Breast epithelium (tissue), 4 donors: ENCODE results near the gene AVPR2. TPM values are rescaled to one million over a fixed set of nuclear protein-coding genes. Genes with fewer than 3 reads are reported as not detected.

Experiments
- DNase-seq, 2 donors: peaks; one replicate each; pipeline ENCODE4 v3.0.0-alpha.2; 2019; ENCODE audit warnings: low spot score in 2 of 2
- H3K27ac ChIP-seq, 2 donors: fragments of 200-600 bp; sonication (generic) in 1 of 2; one replicate each; pipeline ENCODE4 v1.5.1; 2016 to 2019; ENCODE audit warnings: mild to moderate bottlenecking in 1 of 2
- H3K27me3 ChIP-seq, 2 donors: fragments of 200-600 bp; sonication (generic) in 1 of 2; one replicate each; pipeline versions ENCODE4 v1.5.1 to v1.6.0; 2017 to 2019; ENCODE audit warnings: control low read depth in 1 of 2, mild to moderate bottlenecking in 1 of 2
- H3K36me3 ChIP-seq: fragments of 200-600 bp; one replicate; pipeline ENCODE4 v1.5.1; 2019
- H3K4me1 ChIP-seq, 2 donors: fragments of 200-600 bp; sonication (generic); one replicate each; pipeline ENCODE4 v1.5.1; 2016 to 2019; ENCODE audit warnings: control low read depth in 1 of 2
- H3K4me3 ChIP-seq, 3 donors: fragments of 200-600 bp; sonication (generic); 1 replicate in 2 of 3; 2 replicates in 1 of 3; pipeline ENCODE4 v1.5.1; 2016 to 2019; ENCODE audit warnings: mild to moderate bottlenecking in 3 of 3, moderate library complexity in 2 of 3
- H3K9me3 ChIP-seq, 2 donors: fragments of 200-600 bp; sonication (generic) in 1 of 2; one replicate each; pipeline ENCODE4 v1.5.1; 2016 to 2019; ENCODE audit warnings: control low read depth in 1 of 2
- POLR2A ChIP-seq: fragments of 450-650 bp; IDR thresholded peaks from one replicate; pipeline ENCODE4 v1.6.1; 2016; ENCODE audit warnings: antibody characterized with exemption, mild to moderate bottlenecking, moderate library complexity
- POLR2AphosphoS5 ChIP-seq, 3 donors: sonication (generic); formaldehyde crosslinking; IDR thresholded peaks; one replicate each; pipeline ENCODE4 v1.6.1; 2017; ENCODE audit warnings: antibody characterized with exemption in 3 of 3
- intact Hi-C: fragments of 100-400 bp; cut with DNase I; formaldehyde crosslinking; loops from one replicate; pipeline ENCODE4 v1.15.1; 2023; ENCODE audit warnings: low total_unique reads
- total RNA-seq, 3 donors: library from RNA; depleted of rRNA; stranded (reverse); fragments of >200 nt; gene quantifications; one replicate each; pipeline ENCODE4 v1.1.0, GENCODE V29; 2016
- TF ChIP-seq, protein P1 (sequence below), 3 donors: fragments of 450-650 bp; IDR thresholded peaks; one replicate each; pipeline ENCODE4 v1.5.1; 2016 to 2017; ENCODE audit warnings: antibody characterized with exemption in 3 of 3, mild to moderate bottlenecking in 3 of 3, moderate library complexity in 3 of 3

AVPR2 gene
- total RNA-seq, 3 donors from 2014 or later: 0.44 to 5.9 (median 5.3) TPM

DNA sequence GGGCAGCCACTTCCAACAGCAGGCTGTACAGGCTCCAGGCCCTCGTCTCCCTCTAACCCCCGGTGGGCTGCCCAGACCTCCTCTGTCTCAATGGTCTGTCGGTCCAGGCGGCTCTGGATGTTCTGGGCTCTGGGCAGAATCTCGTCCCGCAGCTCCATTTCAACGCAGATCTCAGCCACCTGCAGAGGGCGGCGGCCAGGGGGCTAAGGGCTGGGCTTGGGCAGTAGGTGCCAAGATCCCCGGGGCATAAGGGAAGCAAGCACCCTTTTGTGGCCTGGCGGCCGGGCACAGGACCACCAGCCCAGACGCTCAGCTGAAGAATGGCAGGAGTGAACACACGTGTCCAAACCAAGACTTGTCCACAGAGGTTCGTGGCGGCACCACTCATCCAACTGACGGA lies 9.2 kb downstream of the AVPR2 start:
- Histone ChIP-seq H3K27me3 (peaks cover 0 to 65% of the 10 kb centered on the region in 2 donors), H3K9me3 (no peaks in the 10 kb centered on the region), H3K27ac (no peak overlapping the region), H3K36me3 (no peaks in the 10 kb centered on the region), H3K4me1 (no peaks in the 10 kb centered on the region), H3K4me3 (no peak overlapping the region)
- TF ChIP-seq POLR2A: no peak
- TF ChIP-seq, protein P1, sequence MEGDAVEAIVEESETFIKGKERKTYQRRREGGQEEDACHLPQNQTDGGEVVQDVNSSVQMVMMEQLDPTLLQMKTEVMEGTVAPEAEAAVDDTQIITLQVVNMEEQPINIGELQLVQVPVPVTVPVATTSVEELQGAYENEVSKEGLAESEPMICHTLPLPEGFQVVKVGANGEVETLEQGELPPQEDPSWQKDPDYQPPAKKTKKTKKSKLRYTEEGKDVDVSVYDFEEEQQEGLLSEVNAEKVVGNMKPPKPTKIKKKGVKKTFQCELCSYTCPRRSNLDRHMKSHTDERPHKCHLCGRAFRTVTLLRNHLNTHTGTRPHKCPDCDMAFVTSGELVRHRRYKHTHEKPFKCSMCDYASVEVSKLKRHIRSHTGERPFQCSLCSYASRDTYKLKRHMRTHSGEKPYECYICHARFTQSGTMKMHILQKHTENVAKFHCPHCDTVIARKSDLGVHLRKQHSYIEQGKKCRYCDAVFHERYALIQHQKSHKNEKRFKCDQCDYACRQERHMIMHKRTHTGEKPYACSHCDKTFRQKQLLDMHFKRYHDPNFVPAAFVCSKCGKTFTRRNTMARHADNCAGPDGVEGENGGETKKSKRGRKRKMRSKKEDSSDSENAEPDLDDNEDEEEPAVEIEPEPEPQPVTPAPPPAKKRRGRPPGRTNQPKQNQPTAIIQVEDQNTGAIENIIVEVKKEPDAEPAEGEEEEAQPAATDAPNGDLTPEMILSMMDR (IDR thresholded peaks at IDR 0.05): no peak
- no peak for TF ChIP-seq POLR2AphosphoS5 (IDR thresholded peaks at IDR 0.05)
- no peak for DNase-seq
- intact Hi-C loops: no loop called here

DNA sequence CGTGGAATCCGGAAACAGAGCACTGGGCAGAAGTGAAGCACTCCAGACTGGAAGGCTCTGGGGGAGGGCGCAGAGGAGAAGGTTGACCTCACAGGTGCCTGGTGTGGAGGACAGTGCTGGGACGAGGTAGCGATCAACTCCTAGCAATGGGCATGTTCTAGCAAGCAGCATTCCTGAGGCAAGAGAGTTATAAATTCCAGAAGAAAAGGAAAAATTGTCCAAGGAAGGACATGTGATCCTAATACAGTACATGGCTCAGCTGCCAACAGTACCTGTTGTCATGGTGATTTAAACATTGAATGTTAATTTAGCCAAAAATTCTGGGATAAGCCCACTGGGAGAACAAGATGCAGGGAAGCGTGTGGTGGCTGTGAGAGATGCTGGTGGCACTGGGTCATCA lies 13.4 kb downstream of the AVPR2 start:
- Histone ChIP-seq H3K36me3 (no peaks in the 10 kb centered on the region), H3K27ac (no peak overlapping the region), H3K9me3 (no peaks in the 10 kb centered on the region), H3K27me3 (peaks cover 0 to 72% of the 10 kb centered on the region in 2 donors), H3K4me1 (no peaks in the 10 kb centered on the region), H3K4me3 (no peak overlapping the region)
- intact Hi-C loops: no loop called here
- DNase-seq: peak in 1 of 2 donors; percentile 48
- TF ChIP-seq POLR2A (no peak), POLR2AphosphoS5 (IDR thresholded peaks at IDR 0.05) (no peak)
- TF ChIP-seq, protein P1 (IDR thresholded peaks at IDR 0.05): no peak

DNA sequence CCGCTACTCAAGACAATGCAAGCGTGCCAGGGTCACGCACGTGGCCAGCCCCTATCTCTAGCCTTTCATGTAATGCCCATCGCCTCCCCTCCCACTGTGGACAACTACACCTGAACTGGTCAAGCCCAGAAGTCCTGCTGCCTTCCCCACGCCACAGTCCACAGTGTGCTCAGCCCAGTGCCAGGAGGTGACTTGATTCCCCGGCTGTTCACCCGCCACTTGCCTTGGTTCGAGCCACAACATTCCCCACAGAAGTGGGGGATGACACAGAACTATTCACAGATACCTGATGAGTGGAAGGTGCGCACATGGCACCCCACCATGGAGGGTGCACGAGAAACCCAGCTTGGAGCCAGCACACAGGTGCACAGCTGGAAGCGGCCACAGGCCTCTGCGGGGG lies 14.8 kb downstream of the AVPR2 start:
- no peaks in the 10 kb centered on the region for H3K36me3 ChIP-seq
- DNase-seq: no peak
- H3K9me3 ChIP-seq: no peaks in the 10 kb centered on the region
- intact Hi-C loops: no loop called here
- H3K27ac ChIP-seq: no peak overlapping the region
- H3K4me1 ChIP-seq: no peaks in the 10 kb centered on the region
- no peak overlapping the region for H3K4me3 ChIP-seq
- no peak for TF ChIP-seq POLR2AphosphoS5 (IDR thresholded peaks at IDR 0.05)
- TF ChIP-seq POLR2A: no peak
- TF ChIP-seq, protein P1 (IDR thresholded peaks at IDR 0.05): no peak
- peaks cover 0 to 71% of the 10 kb centered on the region in 2 donors for H3K27me3 ChIP-seq

DNA sequence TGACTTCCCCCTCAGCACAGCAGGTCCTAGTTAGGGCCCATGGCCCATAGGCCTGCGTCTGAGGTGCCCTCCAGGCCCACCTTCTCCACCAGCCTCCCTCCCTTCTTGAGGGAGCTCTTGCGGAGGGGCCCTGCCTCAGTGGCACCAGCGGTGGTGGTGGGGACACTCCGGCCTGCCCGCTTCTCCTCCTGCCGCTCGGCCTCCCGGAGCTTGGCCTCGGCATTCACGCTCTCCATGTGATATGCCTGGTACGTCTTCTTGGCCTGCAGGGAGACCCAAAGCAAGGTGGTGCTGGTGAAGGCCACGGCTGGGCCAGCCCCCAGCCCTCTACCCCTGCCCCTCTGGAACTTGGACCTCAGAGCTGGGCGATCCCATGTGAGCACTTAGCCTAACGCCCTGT lies 16.1 kb downstream of the AVPR2 start:
- H3K27ac ChIP-seq: no peak overlapping the region
- TF ChIP-seq POLR2A: no peak
- TF ChIP-seq, protein P1 (IDR thresholded peaks at IDR 0.05): no peak
- TF ChIP-seq POLR2AphosphoS5 (IDR thresholded peaks at IDR 0.05): no peak
- no peaks in the 10 kb centered on the region for H3K36me3 ChIP-seq
- intact Hi-C loops: no loop called here
- no peak overlapping the region for H3K4me3 ChIP-seq
- no peaks in the 10 kb centered on the region for H3K9me3 ChIP-seq
- H3K4me1 ChIP-seq: no peaks in the 10 kb centered on the region
- peaks cover 0 to 76% of the 10 kb centered on the region in 2 donors for H3K27me3 ChIP-seq
- no peak for DNase-seq

DNA sequence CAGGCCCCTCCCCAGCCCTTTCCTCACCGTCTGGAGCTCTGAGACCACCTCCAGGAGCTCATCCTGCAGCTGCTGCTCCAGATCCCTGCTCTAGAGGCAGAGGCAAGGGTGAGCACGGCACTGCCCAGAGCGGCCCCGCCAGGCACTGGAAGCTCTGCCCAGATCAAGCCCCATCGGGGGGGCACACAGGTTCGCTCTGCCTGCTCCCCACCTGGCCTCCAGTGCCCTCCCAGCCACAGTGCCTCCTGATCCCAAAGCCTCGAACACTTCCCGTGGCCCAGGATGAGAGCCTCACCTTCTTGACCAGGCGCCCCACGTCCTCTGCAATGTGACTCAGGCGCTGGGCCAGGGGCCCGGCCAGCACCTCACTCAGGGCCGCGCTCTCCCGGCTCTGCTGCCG lies 16.6 kb downstream of the AVPR2 start:
- intact Hi-C loops: no loop called here
- Histone ChIP-seq H3K9me3 (no peaks in the 10 kb centered on the region), H3K36me3 (no peaks in the 10 kb centered on the region), H3K27ac (peak overlapping the region in 1 of 2 donors; percentile 48), H3K4me1 (no peaks in the 10 kb centered on the region), H3K27me3 (peaks cover 0 to 71% of the 10 kb centered on the region in 2 donors), H3K4me3 (peak overlapping the region in 2 of 3 donors; percentile 18 to 46)
- TF ChIP-seq POLR2AphosphoS5 (IDR thresholded peaks at IDR 0.05) (no peak), POLR2A (no peak)
- TF ChIP-seq, protein P1 (IDR thresholded peaks at IDR 0.05): no peak
- DNase-seq: no peak
